ENCODE data around the gene BMP2K.

GRCh38 chr4:78781924-78782323 lies 5.8 kb downstream of the BMP2K start:
- TF ChIP-seq, protein P1, sequence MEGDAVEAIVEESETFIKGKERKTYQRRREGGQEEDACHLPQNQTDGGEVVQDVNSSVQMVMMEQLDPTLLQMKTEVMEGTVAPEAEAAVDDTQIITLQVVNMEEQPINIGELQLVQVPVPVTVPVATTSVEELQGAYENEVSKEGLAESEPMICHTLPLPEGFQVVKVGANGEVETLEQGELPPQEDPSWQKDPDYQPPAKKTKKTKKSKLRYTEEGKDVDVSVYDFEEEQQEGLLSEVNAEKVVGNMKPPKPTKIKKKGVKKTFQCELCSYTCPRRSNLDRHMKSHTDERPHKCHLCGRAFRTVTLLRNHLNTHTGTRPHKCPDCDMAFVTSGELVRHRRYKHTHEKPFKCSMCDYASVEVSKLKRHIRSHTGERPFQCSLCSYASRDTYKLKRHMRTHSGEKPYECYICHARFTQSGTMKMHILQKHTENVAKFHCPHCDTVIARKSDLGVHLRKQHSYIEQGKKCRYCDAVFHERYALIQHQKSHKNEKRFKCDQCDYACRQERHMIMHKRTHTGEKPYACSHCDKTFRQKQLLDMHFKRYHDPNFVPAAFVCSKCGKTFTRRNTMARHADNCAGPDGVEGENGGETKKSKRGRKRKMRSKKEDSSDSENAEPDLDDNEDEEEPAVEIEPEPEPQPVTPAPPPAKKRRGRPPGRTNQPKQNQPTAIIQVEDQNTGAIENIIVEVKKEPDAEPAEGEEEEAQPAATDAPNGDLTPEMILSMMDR (IDR thresholded peaks at IDR 0.05; ENCODE audit: insufficient read depth, low read depth, low read length) = no peak
- no peak for TF ChIP-seq EZH2 (IDR thresholded peaks at IDR 0.05; ENCODE audit: insufficient read depth, low read length)
